GM12878 (cell line): ENCODE data around the gene SEC14L6. TPM values are rescaled to one million over a fixed set of nuclear protein-coding genes. Genes with fewer than 3 reads are reported as not detected.

Experiments used
- ATAC-seq: fragments of 200-7000 bp; cut with Tn5 transposase; 3 replicates; pipeline ENCODE4 v1.9.1; 2020; ENCODE audit warnings: mild to moderate bottlenecking, moderate library complexity
- BruUV-seq: library from RNA; stranded (reverse); fragments of 400-500 nt; replicated peaks from 2 replicates; lab custom pipeline; 2021; lab: Mats Ljungman, UMichigan
- CTCF ChIA-PET: fragments of 300-600 bp; sonication (Branson Sonifier 250); formaldehyde crosslinking; extraction: SDS; loops from one replicate; lab custom pipeline; 2021; ENCODE audit warnings: inconsistent platforms; lab: Yijun Ruan, JAX
- POLR2A ChIA-PET: fragments of 350-600 bp; formaldehyde crosslinking; extraction: SDS; loops from one replicate; lab custom pipeline; 2021; ENCODE audit warnings: inconsistent platforms; lab: Charles Lee
- RAD21 ChIA-PET: fragments of 300-600 bp; sonication (Branson Sonifier 250); formaldehyde crosslinking; loops from one replicate; lab custom pipeline; 2023; ENCODE audit warnings: antibody characterized with exemption; ENCODE audit not compliant: unreplicated experiment; lab: Charles Lee
- SMC1A ChIA-PET: fragments of 300-600 bp; sonication (Branson Sonifier 250); formaldehyde crosslinking; loops from one replicate; lab custom pipeline; 2023; ENCODE audit not compliant: unreplicated experiment, uncharacterized antibody; lab: Charles Lee
- DNase-seq: peaks from one replicate; pipeline ENCODE4 v3.0.0-alpha.2; 2011; ENCODE audit warnings: low read depth, low spot score
- FAIRE-seq: peaks from 3 replicates; lab custom pipeline; 2011; peaks lifted over from hg19 to GRCh38; lab: Jason Lieb, UNC
- H2AFZ ChIP-seq: 2 replicates; pipeline ENCODE4 v1.6.0; 2011; ENCODE audit warnings: low read depth, low read length, control low read depth; ENCODE audit not compliant: control insufficient read depth
- H3K27ac ChIP-seq: 2 replicates; pipeline ENCODE4 v1.5.1; 2011; ENCODE audit warnings: control low read depth; ENCODE audit not compliant: control insufficient read depth, insufficient read depth
- H3K27me3 ChIP-seq, 2 experiments: replicated peaks in 1 of 2; 2 replicates each; pipeline versions ENCODE4 v1.6.0 to v1.6.1; 2011; ENCODE audit warnings: low read length in 1 of 2; ENCODE audit not compliant: control insufficient read depth in 2 of 2, insufficient read depth in 2 of 2
- H3K36me3 ChIP-seq, 2 experiments: 2 replicates each; pipeline ENCODE4 v1.5.1; 2011; ENCODE audit warnings: low read length in 1 of 2; ENCODE audit not compliant: control insufficient read depth in 2 of 2, insufficient read depth in 2 of 2
- H3K4me1 ChIP-seq: 2 replicates; pipeline ENCODE4 v1.6.1; 2011; ENCODE audit warnings: mild to moderate bottlenecking, low read length, moderate library complexity, mixed read lengths; ENCODE audit not compliant: control insufficient read depth, insufficient read depth
- H3K4me2 ChIP-seq: 2 replicates; pipeline ENCODE4 v1.6.0; 2011; ENCODE audit warnings: control low read depth; ENCODE audit not compliant: control insufficient read depth, insufficient read depth
- H3K4me3 ChIP-seq: fragments of 200-600 bp; sonication (generic); 2 replicates; pipeline ENCODE4 v1.5.1; 2016
- H3K79me2 ChIP-seq: 2 replicates; pipeline ENCODE4 v1.6.0; 2011; ENCODE audit warnings: low read length; ENCODE audit not compliant: control insufficient read depth, insufficient read depth
- H3K9ac ChIP-seq: 2 replicates; pipeline ENCODE4 v1.8.0; 2011; ENCODE audit warnings: low read length, control low read depth, mixed read lengths; ENCODE audit not compliant: control insufficient read depth, insufficient read depth
- H3K9me3 ChIP-seq: replicated peaks from 3 replicates; pipeline ENCODE4 v1.5.1; 2011; ENCODE audit warnings: mild to moderate bottlenecking, low read length; ENCODE audit not compliant: control insufficient read depth, insufficient read depth
- H4K20me1 ChIP-seq: 2 replicates; pipeline ENCODE4 v1.6.0; 2011; ENCODE audit not compliant: control insufficient read depth, insufficient read depth
- DPF2 ChIP-seq: fragments of 450-650 bp; IDR thresholded peaks from 2 replicates; pipeline ENCODE4 v1.6.1; 2017; ENCODE audit warnings: mild to moderate bottlenecking
- E2F8 ChIP-seq: fragments of 450-650 bp; IDR thresholded peaks from 2 replicates; pipeline ENCODE4 v1.6.1; 2018; ENCODE audit warnings: mild to moderate bottlenecking, low read depth, moderate library complexity; ENCODE audit not compliant: partially characterized antibody
- MEF2B ChIP-seq: fragments of 450-650 bp; IDR thresholded peaks from 2 replicates; pipeline ENCODE4 v1.6.1; 2018; ENCODE audit warnings: mild to moderate bottlenecking, moderate library complexity; ENCODE audit not compliant: partially characterized antibody, poor library complexity, severe bottlenecking
- NR2C2 ChIP-seq: IDR thresholded peaks from 2 replicates; pipeline ENCODE4 v1.6.1; 2011; ENCODE audit warnings: borderline replicate concordance, low read depth; ENCODE audit not compliant: control insufficient read depth, insufficient read length
- PBX3 ChIP-seq: IDR thresholded peaks from 2 replicates; pipeline ENCODE4 v1.6.1; 2011; ENCODE audit warnings: mild to moderate bottlenecking, low read depth, low read length, moderate library complexity; ENCODE audit not compliant: insufficient replicate concordance
- USF2 ChIP-seq: IDR thresholded peaks from 2 replicates; pipeline ENCODE4 v1.6.1; 2011; ENCODE audit warnings: low read depth, low read length, improper control_type of control experiment, borderline replicate concordance
- ZNF274 ChIP-seq: IDR thresholded peaks from one replicate; pipeline ENCODE4 v1.8.0; 2011; ENCODE audit not compliant: insufficient read length, insufficient read depth
- WGBS: methylation state at CpG from one replicate; pipeline ENCODE4 v1.1.6; 2016; ENCODE audit warnings: low lambda C conversion rate; ENCODE audit not compliant: insufficient replicate concordance, insufficient coverage; ENCODE audit errors: missing lambda C conversion rate; 5-methylcytosine and 5-hydroxymethylcytosine counted together
- in situ Hi-C: fragments of 300-500 bp; cut with MboI; formaldehyde crosslinking; loops from 9 replicates; pipeline ENCODE4 v1.14.3; 2018; ENCODE audit warnings: mixed read lengths
- intact Hi-C: fragments of 100-400 bp; cut with micrococcal nuclease; formaldehyde crosslinking; loops from one replicate; pipeline ENCODE4 v1.14.2; 2022; ENCODE audit not compliant: unreplicated experiment
- polyA plus RNA-seq, 11 experiments: library from polyadenylated mRNA; depleted of rRNA in 4 of 11; unstranded in 6 of 11; stranded (reverse) in 5 of 11; fragments of >200 nt; fragmentation: Nextera tagmentation in 4 of 11; fragmentation: Illumina TruSeq in 1 of 11; extraction: Ambion mirVana in 4 of 11; extraction: Trizol in 1 of 11; gene quantifications; 1 replicate in 1 of 11; 2 replicates in 10 of 11; pipeline versions ENCODE4 v1.2.1 to v1.2.3, GENCODE V29; 2011 to 2016; ENCODE audit warnings: inconsistent platforms in 2 of 11, missing spikeins in 2 of 11, low read depth in 1 of 11
- total RNA-seq, 4 experiments: library from RNA; depleted of rRNA in 3 of 4; stranded (reverse); fragments of >200 nt in 3 of 4; fragmentation: Illumina TruSeq in 1 of 4; extraction: Trizol in 1 of 4; gene quantifications; 2 replicates each; pipeline versions ENCODE4 v1.2.1 to v1.2.3, GENCODE V29; 2013 to 2021

SEC14L6 gene
- total and polyA plus RNA-seq, 10 of the 15 experiments (the other 5 are each of a cell fraction or from before 2014, with no cell fraction given), result not detected

GRCh38 chr22:30537083-30537731 is 9.3 kb downstream of the SEC14L6 start (continued):
- no peak for TF ChIP-seq E2F8
- no peak for TF ChIP-seq USF2
- no peak for TF ChIP-seq PBX3
- no peak for TF ChIP-seq ZNF274
- no peak for TF ChIP-seq NR2C2

GRCh38 chr22:30535182-30535581 is 11.4 kb downstream of the SEC14L6 start:
- H3K9ac ChIP-seq, result no peak overlapping the region
- H3K36me3 ChIP-seq, result no peaks in the 10 kb centered on the region
- no peak overlapping the region for H3K4me3 ChIP-seq
- SMC1A ChIA-PET, result no interaction called here
- no peak overlapping the region for H3K27ac ChIP-seq
- RAD21 ChIA-PET, result interaction anchor here (0.6 kb wide), 1 partner anchor 252 kb away, joined by 4 read pairs; no protein-coding TSS in a partner anchor
- H3K27me3 ChIP-seq, result no peaks in the 10 kb centered on the region; a peak in 1 of 4 replicates
- H3K9me3 ChIP-seq, result no peaks in the 10 kb centered on the region; the same call in 2 of the 3 replicates
- peak; percentile 85 for ATAC-seq
- intact Hi-C loops (no loop called here), in situ Hi-C loops (no loop called here)
- 50% methylated on average over 4 of the region's 4 CpGs for WGBS
- no peak overlapping the region for H2AFZ ChIP-seq
- H3K4me2 ChIP-seq, result no peak overlapping the region
- CTCF ChIA-PET, result no interaction called here
- H4K20me1 ChIP-seq, result no peaks in the 10 kb centered on the region
- BruUV-seq, result no TSS peak
- TF ChIP-seq DPF2 (no peak), MEF2B (peak; percentile 71)
- TF ChIP-seq, all 136 proteins: peak for 1
- Histone ChIP-seq H3K79me2 (no peaks in the 10 kb centered on the region), H3K4me1 (peaks cover 3% of the 10 kb centered on the region; the same call in 1 of the 2 replicates)
- DNase-seq (peak; percentile 20), FAIRE-seq (no peak)
- POLR2A ChIA-PET, result interaction anchor here (0.6 kb wide), 1 partner anchor 217 kb away, joined by 3 read pairs; no protein-coding TSS in a partner anchor
